Memory B cell (primary cell): ENCODE measurements around the gene GALNT2.

ENCODE experiments used
- ATAC-seq: fragments of 150-1000 bp; cut with Tn5 transposase; 2 replicates; pipeline ENCODE4 v1.10.0; 2021; ENCODE audit warnings: low read depth, mild to moderate bottlenecking, moderate library complexity
- DNase-seq, 2 donors: peaks; one replicate each; pipeline ENCODE4 v3.0.0; 2022; ENCODE audit warnings: low spot score in 2 of 2
- H3K27ac Mint-ChIP-seq: one replicate; pipeline ENCODE4 v1.8.0; 2022; ENCODE audit warnings: mild to moderate bottlenecking, moderate library complexity, mixed read lengths
- H3K27me3 Mint-ChIP-seq: one replicate; pipeline ENCODE4 v1.8.0; 2022; ENCODE audit warnings: mixed read lengths
- H3K36me3 Mint-ChIP-seq: one replicate; pipeline ENCODE4 v1.8.0; 2022; ENCODE audit warnings: mild to moderate bottlenecking, mixed read lengths
- H3K4me1 Mint-ChIP-seq: one replicate; pipeline ENCODE4 v1.8.0; 2022; ENCODE audit warnings: mixed read lengths
- H3K4me3 Mint-ChIP-seq: one replicate; pipeline ENCODE4 v1.8.0; 2022; ENCODE audit warnings: mild to moderate bottlenecking, moderate library complexity, mixed read lengths
- H3K9me3 Mint-ChIP-seq: one replicate; pipeline ENCODE4 v1.8.0; 2022; ENCODE audit warnings: mixed read lengths

GALNT2 gene

GRCh38 chr1:230072866-230073265 lies 5.8 kb downstream of the GALNT2 start:
- H3K27ac Mint-ChIP-seq: no peak overlapping the region
- ATAC-seq (no peak), DNase-seq (no peak)
- no peaks in the 10 kb centered on the region for H3K27me3 Mint-ChIP-seq
- peaks cover 11% of the 10 kb centered on the region for H3K36me3 Mint-ChIP-seq
- H3K9me3 Mint-ChIP-seq: no peaks in the 10 kb centered on the region
- no peak overlapping the region for H3K4me3 Mint-ChIP-seq
- H3K4me1 Mint-ChIP-seq: peaks cover 52% of the 10 kb centered on the region

- Mint-ChIP-seq H3K36me3 (peaks cover 11% of the 10 kb centered on the region), H3K9me3 (no peaks in the 10 kb centered on the region), H3K4me1 (peaks cover 46% of the 10 kb centered on the region), H3K27ac (no peak overlapping the region), H3K27me3 (no peaks in the 10 kb centered on the region), H3K4me3 (no peak overlapping the region)
- ATAC-seq: no peak
- no peak for DNase-seq
These were observed 6.5 kb downstream of the GALNT2 start for GRCh38 chr1:230073371-230074035.

DNA sequence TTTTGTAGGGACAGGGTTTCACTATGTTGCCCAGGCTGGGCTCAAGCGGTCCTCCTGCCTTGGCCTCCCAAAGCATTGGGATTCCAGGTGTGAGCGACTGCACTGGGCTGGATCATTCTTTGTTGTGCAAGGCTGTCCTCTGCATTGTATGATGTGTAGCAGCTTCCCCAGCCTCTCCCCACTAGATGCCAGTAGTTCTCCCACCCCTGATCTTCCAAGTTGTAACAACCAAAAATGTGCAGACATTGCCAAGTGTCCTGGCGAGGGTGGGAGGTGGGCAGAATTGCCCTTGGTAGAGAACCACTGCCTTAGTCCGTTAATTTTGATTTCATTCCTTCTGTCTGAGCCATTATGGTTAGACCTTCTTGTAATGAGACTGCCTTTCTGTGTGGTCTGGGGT lies 7.2 kb downstream of the GALNT2 start:
- ATAC-seq (no peak), DNase-seq (no peak)
- no peak overlapping the region for H3K27ac Mint-ChIP-seq
- H3K36me3 Mint-ChIP-seq: peaks cover 11% of the 10 kb centered on the region
- no peaks in the 10 kb centered on the region for H3K9me3 Mint-ChIP-seq
- peaks cover 39% of the 10 kb centered on the region for H3K4me1 Mint-ChIP-seq
- H3K4me3 Mint-ChIP-seq: no peak overlapping the region
- no peaks in the 10 kb centered on the region for H3K27me3 Mint-ChIP-seq

DNA sequence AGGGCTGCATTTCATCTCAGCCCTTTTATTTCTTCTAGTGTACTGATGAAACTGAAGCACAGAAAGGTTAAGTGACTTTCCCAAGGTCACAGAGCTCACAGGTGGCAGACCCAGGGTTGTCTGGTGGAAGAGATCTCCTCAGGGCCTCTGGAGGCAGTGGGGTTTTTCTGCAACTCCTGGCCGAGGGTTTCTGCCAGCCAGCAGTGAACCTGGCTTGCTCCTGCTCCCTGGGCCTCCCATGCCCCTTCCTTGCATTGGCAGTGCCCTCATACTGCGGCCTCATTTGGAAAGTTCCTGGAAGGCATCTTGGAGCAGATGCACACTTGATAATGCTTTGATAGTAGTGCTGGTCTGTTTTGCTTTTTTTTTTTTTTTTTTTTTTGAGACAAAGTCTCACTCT lies 7.7 kb downstream of the GALNT2 start:
- H3K27me3 Mint-ChIP-seq: no peaks in the 10 kb centered on the region
- no peak overlapping the region for H3K4me3 Mint-ChIP-seq
- H3K4me1 Mint-ChIP-seq: peaks cover 37% of the 10 kb centered on the region
- ATAC-seq: no peak
- no peak overlapping the region for H3K27ac Mint-ChIP-seq
- no peak for DNase-seq
- peaks cover 11% of the 10 kb centered on the region for H3K36me3 Mint-ChIP-seq
- no peaks in the 10 kb centered on the region for H3K9me3 Mint-ChIP-seq

GRCh38 chr1:230076121-230076520 lies 9.1 kb downstream of the GALNT2 start:
- H3K4me1 Mint-ChIP-seq: peaks cover 30% of the 10 kb centered on the region
- H3K4me3 Mint-ChIP-seq: no peak overlapping the region
- H3K27me3 Mint-ChIP-seq: no peaks in the 10 kb centered on the region
- DNase-seq (no peak), ATAC-seq (no peak)
- H3K9me3 Mint-ChIP-seq: no peaks in the 10 kb centered on the region
- no peak overlapping the region for H3K27ac Mint-ChIP-seq
- H3K36me3 Mint-ChIP-seq: peaks cover 11% of the 10 kb centered on the region

DNA sequence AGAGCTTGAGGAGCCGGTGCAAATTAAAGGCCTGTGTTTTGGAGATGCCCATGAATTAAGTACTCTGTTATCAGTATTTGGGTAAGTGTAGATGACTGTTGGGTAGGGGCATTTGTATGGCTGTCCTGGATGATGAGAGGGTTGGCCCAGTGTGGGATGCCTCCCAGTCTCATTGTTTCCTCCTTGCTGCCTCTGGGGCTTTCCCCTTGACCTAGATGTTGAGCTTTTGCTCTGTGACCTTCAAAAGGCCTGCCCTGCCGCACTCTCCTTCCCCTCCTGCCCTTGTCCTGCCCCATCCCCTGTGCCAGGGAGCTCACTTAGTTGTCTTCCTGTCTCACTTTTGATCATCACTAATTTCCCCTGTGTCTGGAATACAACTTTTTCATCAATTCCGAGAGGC lies 10.0 kb downstream of the GALNT2 start:
- Mint-ChIP-seq H3K27ac (no peak overlapping the region), H3K4me1 (peaks cover 31% of the 10 kb centered on the region)

DNA sequence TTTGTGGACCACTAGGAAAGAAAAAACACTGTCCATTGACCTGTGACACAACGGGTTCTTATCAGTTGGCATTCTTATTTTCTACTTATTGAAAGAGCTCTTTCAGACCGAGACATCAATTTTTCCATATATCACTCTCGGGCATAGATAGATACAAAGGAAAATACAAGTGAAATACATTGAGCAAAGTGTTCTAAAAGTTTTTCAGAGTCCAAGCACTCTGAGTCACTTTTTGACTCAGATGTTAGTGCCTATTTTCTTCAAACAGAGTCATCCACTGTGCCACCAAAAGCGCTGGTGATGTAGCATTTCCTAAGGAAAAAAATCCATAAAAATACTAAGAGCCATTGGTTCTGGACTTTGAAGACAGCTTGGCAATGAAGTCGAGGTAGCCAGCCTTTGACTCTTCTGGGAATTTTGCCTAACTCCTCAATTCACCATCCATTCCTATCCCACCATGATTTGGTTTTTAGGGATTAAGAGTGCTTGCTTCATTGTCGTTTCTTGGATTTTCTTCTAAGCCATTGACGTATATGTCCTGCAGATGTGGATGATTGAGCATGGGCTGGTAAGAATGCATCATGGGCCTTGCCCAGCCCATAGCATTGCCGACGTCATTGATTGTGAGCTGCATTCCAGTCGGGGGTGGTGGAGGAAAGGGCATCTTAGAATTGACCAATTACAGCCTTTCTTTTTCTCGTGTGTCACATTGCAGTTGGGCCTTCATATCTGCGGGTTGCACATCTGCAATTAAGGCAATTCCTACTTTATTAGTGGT lies 10.6 kb downstream of the GALNT2 start:
- H3K36me3 Mint-ChIP-seq: peaks cover 14% of the 10 kb centered on the region
- peaks cover 2% of the 10 kb centered on the region for H3K9me3 Mint-ChIP-seq
- no peaks in the 10 kb centered on the region for H3K27me3 Mint-ChIP-seq
- H3K4me3 Mint-ChIP-seq: no peak overlapping the region
- H3K4me1 Mint-ChIP-seq: peaks cover 31% of the 10 kb centered on the region
- no peak for ATAC-seq
- no peak overlapping the region for H3K27ac Mint-ChIP-seq
- DNase-seq: no peak

More for the DNA sequence above, 10.0 kb downstream of the GALNT2 start:
- no peak overlapping the region for H3K4me3 Mint-ChIP-seq
- no peak for DNase-seq
- ATAC-seq: no peak
- no peaks in the 10 kb centered on the region for H3K27me3 Mint-ChIP-seq
- H3K9me3 Mint-ChIP-seq: no peaks in the 10 kb centered on the region
- peaks cover 11% of the 10 kb centered on the region for H3K36me3 Mint-ChIP-seq

GRCh38 chr1:230079199-230080024 lies 12.4 kb downstream of the GALNT2 start:
- H3K27ac Mint-ChIP-seq: no peak overlapping the region
- peaks cover 21% of the 10 kb centered on the region for H3K36me3 Mint-ChIP-seq
- no peaks in the 10 kb centered on the region for H3K27me3 Mint-ChIP-seq
- ATAC-seq: no peak
- no peak overlapping the region for H3K4me3 Mint-ChIP-seq
- H3K9me3 Mint-ChIP-seq: peaks cover 8% of the 10 kb centered on the region
- peaks cover 37% of the 10 kb centered on the region for H3K4me1 Mint-ChIP-seq
- DNase-seq: no peak

DNA sequence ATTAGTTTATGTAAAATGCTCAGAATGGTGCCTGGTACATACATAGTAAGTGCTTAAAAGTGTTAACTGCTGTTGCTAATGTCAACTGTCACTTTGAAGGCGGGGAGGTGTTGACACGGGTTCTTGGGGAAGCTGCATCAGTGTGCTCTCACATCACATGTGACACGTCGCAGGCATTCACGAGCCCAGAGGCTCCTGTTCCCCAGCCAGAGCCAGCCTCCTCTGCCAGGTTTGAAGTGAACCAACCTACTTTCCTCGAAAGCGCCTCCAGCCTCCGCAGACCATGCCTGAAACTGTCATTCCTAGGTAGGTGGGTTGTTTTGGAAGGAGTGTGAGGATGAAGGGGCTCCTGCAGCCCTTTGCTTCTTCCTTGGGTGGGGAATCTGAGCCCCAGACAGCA lies 13.8 kb downstream of the GALNT2 start:
- H3K4me3 Mint-ChIP-seq: no peak overlapping the region
- DNase-seq: no peak
- H3K27me3 Mint-ChIP-seq: no peaks in the 10 kb centered on the region
- H3K4me1 Mint-ChIP-seq: peaks cover 35% of the 10 kb centered on the region
- no peak for ATAC-seq
- H3K36me3 Mint-ChIP-seq: peaks cover 17% of the 10 kb centered on the region
- no peak overlapping the region for H3K27ac Mint-ChIP-seq
- peaks cover 8% of the 10 kb centered on the region for H3K9me3 Mint-ChIP-seq

DNA sequence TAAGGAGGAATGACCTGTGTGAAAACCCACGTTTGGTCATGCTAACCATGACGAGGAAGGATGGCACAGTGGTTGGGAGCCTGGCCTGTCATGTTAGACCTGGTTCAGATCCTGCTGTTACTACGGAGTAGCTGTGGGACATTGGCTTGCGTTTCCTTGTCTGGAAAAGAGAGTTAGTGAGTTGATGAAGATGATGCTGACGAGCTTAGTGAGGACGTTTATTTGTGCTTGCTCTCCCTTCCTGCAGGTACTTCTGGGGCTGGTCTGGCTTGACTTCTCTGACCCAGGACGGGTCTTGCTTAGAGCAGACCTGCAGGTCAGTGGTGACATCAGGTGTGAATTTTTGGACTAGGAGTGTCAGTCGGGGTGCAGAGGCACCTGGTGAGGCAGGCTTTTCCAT lies 14.7 kb downstream of the GALNT2 start:
- H3K9me3 Mint-ChIP-seq: peaks cover 8% of the 10 kb centered on the region
- peaks cover 13% of the 10 kb centered on the region for H3K36me3 Mint-ChIP-seq
- peak overlapping the region; percentile 89 for H3K27ac Mint-ChIP-seq
- H3K4me3 Mint-ChIP-seq: no peak overlapping the region
- ATAC-seq: no peak
- no peaks in the 10 kb centered on the region for H3K27me3 Mint-ChIP-seq
- H3K4me1 Mint-ChIP-seq: peaks cover 32% of the 10 kb centered on the region
- no peak for DNase-seq

GRCh38 chr1:230082211-230082610 lies 15.2 kb downstream of the GALNT2 start:
- H3K4me3 Mint-ChIP-seq: no peak overlapping the region
- peaks cover 8% of the 10 kb centered on the region for H3K9me3 Mint-ChIP-seq
- H3K27me3 Mint-ChIP-seq: no peaks in the 10 kb centered on the region
- H3K4me1 Mint-ChIP-seq: peaks cover 31% of the 10 kb centered on the region
- peak overlapping the region; percentile 89 for H3K27ac Mint-ChIP-seq
- DNase-seq: no peak
- no peak for ATAC-seq
- peaks cover 10% of the 10 kb centered on the region for H3K36me3 Mint-ChIP-seq

GRCh38 chr1:230083053-230083452 lies 16.0 kb downstream of the GALNT2 start:
- no peaks in the 10 kb centered on the region for H3K27me3 Mint-ChIP-seq
- ATAC-seq (no peak), DNase-seq (no peak)
- H3K4me3 Mint-ChIP-seq: no peak overlapping the region
- H3K9me3 Mint-ChIP-seq: peaks cover 8% of the 10 kb centered on the region
- H3K4me1 Mint-ChIP-seq: peaks cover 31% of the 10 kb centered on the region
- H3K27ac Mint-ChIP-seq: peak overlapping the region; percentile 89
- peaks cover 9% of the 10 kb centered on the region for H3K36me3 Mint-ChIP-seq

DNA sequence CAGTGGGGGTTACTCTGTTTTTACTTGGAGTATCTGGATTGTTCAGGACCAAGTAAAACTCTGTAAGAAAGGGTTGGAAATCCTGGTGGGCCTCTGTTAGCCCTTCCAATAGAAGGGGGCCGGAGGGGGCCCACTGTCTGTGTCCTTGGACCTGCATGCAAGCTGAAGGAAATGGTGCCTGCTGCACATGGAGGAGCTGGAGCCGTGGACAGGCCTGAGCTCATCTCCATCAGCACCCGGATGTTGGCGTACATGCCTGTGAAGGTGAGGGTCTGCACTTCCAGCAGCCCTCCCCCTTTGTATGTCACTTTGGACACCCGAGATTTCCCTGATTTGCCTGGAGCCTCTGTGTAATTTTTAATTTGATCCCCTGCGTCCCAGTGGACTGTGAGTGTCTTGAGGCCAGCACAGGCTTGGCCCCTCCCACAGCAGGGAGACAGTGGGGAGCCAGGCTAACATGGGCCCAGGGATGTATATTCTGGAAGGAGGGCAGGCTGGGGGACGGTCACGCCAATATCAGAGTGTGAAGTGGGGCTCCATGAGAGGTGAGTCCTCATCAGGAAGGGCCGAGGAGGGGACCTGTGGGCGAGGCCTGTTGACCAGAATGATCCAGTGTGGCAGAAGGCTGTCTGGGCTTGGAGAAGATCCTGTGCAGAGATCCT lies 16.8 kb downstream of the GALNT2 start:
- Mint-ChIP-seq H3K4me3 (no peak overlapping the region), H3K4me1 (peaks cover 34% of the 10 kb centered on the region), H3K27ac (no peak overlapping the region), H3K9me3 (peaks cover 8% of the 10 kb centered on the region), H3K27me3 (no peaks in the 10 kb centered on the region), H3K36me3 (peaks cover 9% of the 10 kb centered on the region)
- ATAC-seq (no peak), DNase-seq (no peak)
